HFFc6 (cell line): ENCODE measurements around the gene RCOR2. TPM values are rescaled to one million over a fixed set of nuclear protein-coding genes. Genes with fewer than 3 reads are reported as not detected.

Experiments used
- DNase-seq: peaks from one replicate; pipeline ENCODE4 v3.0.0-alpha.2; 2018
- H3K27ac Mint-ChIP-seq: 2 replicates; pipeline ENCODE4 v1.8.0; 2020; ENCODE audit warnings: mild to moderate bottlenecking, mixed read lengths
- H3K27me3 Mint-ChIP-seq: 2 replicates; pipeline ENCODE4 v1.8.0; 2021; ENCODE audit warnings: mild to moderate bottlenecking, moderate library complexity, mixed read lengths; ENCODE audit not compliant: insufficient read depth
- H3K36me3 Mint-ChIP-seq: 2 replicates; pipeline ENCODE4 v1.8.0; 2021; ENCODE audit warnings: low read depth, mixed read lengths
- H3K4me1 Mint-ChIP-seq: 2 replicates; pipeline ENCODE4 v1.8.0; 2020; ENCODE audit warnings: low read depth, mixed read lengths
- H3K4me3 Mint-ChIP-seq: 2 replicates; pipeline ENCODE4 v1.8.0; 2020; ENCODE audit warnings: mild to moderate bottlenecking, moderate library complexity, mixed read lengths
- H3K9me3 Mint-ChIP-seq: 2 replicates; pipeline ENCODE4 v1.8.0; 2020; ENCODE audit warnings: mild to moderate bottlenecking, mixed read lengths
- CTCF ChIP-seq: fragments of 200-600 bp; sonication (generic); IDR thresholded peaks from 2 replicates; pipeline ENCODE4 v1.5.0; 2021; ENCODE audit warnings: antibody characterized with exemption, mild to moderate bottlenecking
- total RNA-seq, 6 experiments: library from RNA; stranded (reverse); fragmentation: NEBNext Ultra II Directional; extraction: Animal tissue kit (Norgen Biotek cat#: 25700); gene quantifications; 2 replicates in 1 of 6; 3 replicates in 5 of 6; pipeline ENCODE4 v1.2.3, GENCODE V29; 2021

The RCOR2 gene
- total RNA-seq, 6 experiments from 2014 or later = 0.34 to 0.72 (median 0.41) TPM

GRCh38 chr11:63933459-63933858 lies 16.5 kb upstream of the RCOR2 start:
- peaks cover 3% of the 10 kb centered on the region for H3K27me3 Mint-ChIP-seq
- no peak for DNase-seq
- H3K4me1 Mint-ChIP-seq = peaks cover 14% of the 10 kb centered on the region
- no peak for TF ChIP-seq CTCF
- H3K9me3 Mint-ChIP-seq = no peaks in the 10 kb centered on the region
- H3K27ac Mint-ChIP-seq = no peak overlapping the region
- no peaks in the 10 kb centered on the region for H3K36me3 Mint-ChIP-seq
- no peak overlapping the region for H3K4me3 Mint-ChIP-seq

- Mint-ChIP-seq H3K9me3 (no peaks in the 10 kb centered on the region), H3K27ac (no peak overlapping the region), H3K4me3 (no peak overlapping the region), H3K36me3 (no peaks in the 10 kb centered on the region), H3K4me1 (peaks cover 6% of the 10 kb centered on the region), H3K27me3 (peaks cover 3% of the 10 kb centered on the region)
- no peak for TF ChIP-seq CTCF
- DNase-seq = no peak
Measured at GRCh38 chr11:63931876-63932275, 14.9 kb upstream of the RCOR2 start.

- Mint-ChIP-seq H3K4me3 (no peak overlapping the region), H3K9me3 (no peaks in the 10 kb centered on the region), H3K36me3 (no peaks in the 10 kb centered on the region), H3K4me1 (peaks cover 6% of the 10 kb centered on the region), H3K27ac (no peak overlapping the region), H3K27me3 (peaks cover 4% of the 10 kb centered on the region)
- no peak for DNase-seq
- no peak for TF ChIP-seq CTCF
Measured at GRCh38 chr11:63931045-63931444, 14.1 kb upstream of the RCOR2 start.

- Mint-ChIP-seq H3K27me3 (peaks cover 11% of the 10 kb centered on the region), H3K4me1 (peaks cover 6% of the 10 kb centered on the region), H3K4me3 (no peak overlapping the region), H3K27ac (no peak overlapping the region), H3K9me3 (no peaks in the 10 kb centered on the region), H3K36me3 (no peaks in the 10 kb centered on the region; the same call in 1 of the 2 replicates)
- DNase-seq = no peak
- TF ChIP-seq CTCF = no peak
Measured at GRCh38 chr11:63929616-63930015, 12.7 kb upstream of the RCOR2 start.

- H3K9me3 Mint-ChIP-seq = no peaks in the 10 kb centered on the region
- no peaks in the 10 kb centered on the region; the same call in 1 of the 2 replicates for H3K36me3 Mint-ChIP-seq
- no peak overlapping the region for H3K27ac Mint-ChIP-seq
- H3K4me3 Mint-ChIP-seq = no peak overlapping the region
- no peak for TF ChIP-seq CTCF
- H3K4me1 Mint-ChIP-seq = peaks cover 6% of the 10 kb centered on the region; the same call in 1 of the 2 replicates
- peaks cover 13% of the 10 kb centered on the region for H3K27me3 Mint-ChIP-seq
- DNase-seq = no peak
Measured at GRCh38 chr11:63923319-63923718, 6.4 kb upstream of the RCOR2 start.

- no peak for TF ChIP-seq CTCF
- H3K4me3 Mint-ChIP-seq = no peak overlapping the region
- H3K27me3 Mint-ChIP-seq = peaks cover 13% of the 10 kb centered on the region
- H3K27ac Mint-ChIP-seq = no peak overlapping the region
- H3K36me3 Mint-ChIP-seq = no peaks in the 10 kb centered on the region; the same call in 1 of the 2 replicates
- H3K9me3 Mint-ChIP-seq = no peaks in the 10 kb centered on the region
- DNase-seq = no peak
- peaks cover 6% of the 10 kb centered on the region; the same call in 1 of the 2 replicates for H3K4me1 Mint-ChIP-seq
Measured at GRCh38 chr11:63922673-63923192, 5.8 kb upstream of the RCOR2 start.
